Stimulated activated CD4-positive, alpha-beta T cell treated with anti-CD3 and anti-CD28 coated beads, Interleukin-1b, Interleukin-23, amount 100 ng/mL, for 48 hours (primary cell): ENCODE measurements around the gene RBM42.

Source experiments
- DNase-seq: peaks from one replicate; pipeline ENCODE4 v3.0.0-alpha.2; 2020

Gene RBM42

DNA sequence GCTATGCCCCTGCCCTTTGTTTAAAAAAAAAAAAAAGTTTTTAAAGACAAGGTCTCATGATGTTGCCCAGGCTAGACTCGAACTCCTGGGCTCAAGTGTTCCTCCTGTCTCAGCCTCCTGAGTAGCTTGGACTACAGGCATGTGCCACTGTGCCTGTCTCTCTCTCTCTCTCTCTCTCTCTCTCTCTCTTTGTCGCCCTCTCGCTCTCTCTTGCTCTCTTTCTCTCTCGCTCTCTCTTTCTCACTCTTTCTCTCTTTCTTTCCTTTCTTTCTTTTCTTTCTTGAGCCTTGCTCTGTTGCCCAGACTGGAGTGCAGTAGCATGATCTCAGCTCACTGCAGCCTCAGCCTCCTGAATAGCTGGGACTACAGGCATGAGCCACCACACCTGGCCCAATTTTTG is 26.8 kb downstream of the RBM42 start:
- no peak for DNase-seq

DNA sequence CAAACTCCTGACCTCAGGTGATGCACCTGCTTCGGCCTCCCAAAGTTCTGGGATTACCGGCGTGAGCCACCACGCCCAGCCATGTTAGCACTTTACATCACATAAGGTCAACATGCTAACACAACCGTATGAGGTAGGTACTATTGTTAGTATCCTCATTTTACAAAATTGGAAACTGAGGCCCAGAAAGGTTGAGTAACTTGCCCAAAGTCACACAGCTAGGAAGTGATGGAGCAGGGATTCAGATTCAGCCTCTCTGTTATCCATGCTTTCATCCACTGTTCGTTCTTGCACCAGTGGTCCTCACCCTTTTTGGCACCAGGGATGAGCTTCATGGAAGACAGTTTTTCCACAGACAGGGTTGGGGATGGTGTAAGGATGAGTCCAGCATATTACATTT is 27.9 kb downstream of the RBM42 start:
- DNase-seq: no peak

DNA sequence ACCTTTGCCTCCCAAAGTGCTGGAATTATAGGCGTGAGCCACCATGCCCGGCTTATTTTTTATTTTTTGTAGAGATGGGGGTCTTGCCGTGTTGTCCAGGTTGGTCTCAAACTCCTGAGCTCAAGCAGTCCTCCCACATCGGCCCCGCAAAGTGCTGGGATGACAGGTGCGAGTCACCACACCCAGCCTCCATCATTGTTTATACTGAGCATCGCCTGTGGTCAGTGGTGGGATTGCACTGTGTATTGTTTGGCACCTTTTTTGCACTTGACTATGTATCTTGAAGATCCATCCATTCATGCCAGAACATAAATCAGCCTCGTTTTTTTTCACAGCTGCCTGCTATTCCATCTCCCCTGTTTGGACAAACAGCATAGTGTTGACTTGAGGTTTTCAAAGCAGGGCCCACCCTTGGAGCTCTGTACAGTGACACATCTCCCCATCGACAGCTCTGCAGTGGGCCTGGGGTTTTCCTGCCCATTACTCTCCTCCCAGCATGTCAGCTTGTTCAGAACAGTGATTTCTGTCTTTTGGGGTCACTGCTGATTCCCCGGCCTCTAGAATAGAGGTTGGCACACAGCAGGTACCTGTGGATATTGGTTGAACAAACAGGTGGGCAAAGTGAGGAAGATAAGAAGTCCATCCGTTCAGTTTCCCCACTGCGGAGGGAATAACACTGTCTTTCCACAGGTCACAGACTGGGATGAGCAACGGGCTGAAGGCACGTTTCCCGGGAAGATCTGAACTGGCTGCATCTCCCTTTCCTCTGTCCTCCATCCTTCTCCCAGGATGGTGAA is 29.3 kb downstream of the RBM42 start:
- no peak for DNase-seq

DNA sequence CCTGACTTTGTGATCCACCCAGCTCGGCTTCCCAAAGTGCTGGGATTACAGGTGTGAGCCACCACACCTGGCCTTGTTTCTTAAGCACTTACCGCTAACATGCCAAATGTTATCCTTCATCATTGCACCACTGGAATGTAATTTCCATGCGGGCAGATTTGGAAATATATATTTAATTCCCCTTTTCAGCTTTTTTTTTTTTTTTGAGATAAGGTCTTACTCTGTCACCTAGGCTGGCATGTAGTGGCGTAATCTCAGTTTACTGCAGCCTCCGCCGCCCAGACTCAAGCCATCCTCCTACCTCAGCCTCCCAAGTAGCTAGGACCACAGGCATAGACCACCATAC is 33.1 kb downstream of the RBM42 start:
- no peak for DNase-seq

DNA sequence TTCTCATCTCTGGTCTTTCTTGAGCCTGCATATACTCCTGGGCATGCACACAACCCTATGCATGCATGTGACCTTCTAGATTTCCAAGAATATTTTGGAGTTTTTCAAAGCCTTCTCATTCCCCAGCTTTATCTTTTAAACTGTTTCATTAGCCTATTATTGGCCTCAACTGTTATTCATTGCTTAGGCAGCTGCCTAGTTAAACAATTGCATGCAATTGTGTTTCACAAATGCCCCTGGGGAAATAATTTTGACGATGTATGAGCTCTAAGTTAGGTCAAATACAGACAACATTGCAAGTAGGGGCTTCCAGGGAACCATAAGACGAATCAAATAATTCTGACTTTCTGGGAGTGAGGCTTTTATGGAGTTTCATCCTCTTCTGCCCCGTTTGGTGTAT is 35.1 kb downstream of the RBM42 start:
- DNase-seq: no peak

DNA sequence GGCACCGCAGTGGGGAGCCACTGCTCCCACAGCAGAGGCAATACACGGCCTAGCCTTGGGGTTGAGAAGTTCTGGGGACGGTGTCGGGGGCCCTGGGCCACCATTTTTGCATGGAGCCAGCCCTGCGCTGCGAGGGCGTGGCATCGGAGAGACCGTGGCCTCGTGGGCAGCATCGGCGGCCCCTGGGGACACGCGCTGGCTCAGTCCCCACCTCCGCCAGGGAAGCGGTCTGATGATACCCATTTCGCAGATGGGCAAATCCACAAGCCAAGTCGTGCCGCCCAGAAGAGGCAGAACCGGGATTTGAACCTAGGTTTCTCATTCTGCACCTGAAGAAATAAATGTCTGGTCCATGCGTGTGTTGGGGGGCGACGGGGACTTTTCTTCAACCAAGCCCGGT is 36.3 kb downstream of the RBM42 start:
- no peak for DNase-seq

DNA sequence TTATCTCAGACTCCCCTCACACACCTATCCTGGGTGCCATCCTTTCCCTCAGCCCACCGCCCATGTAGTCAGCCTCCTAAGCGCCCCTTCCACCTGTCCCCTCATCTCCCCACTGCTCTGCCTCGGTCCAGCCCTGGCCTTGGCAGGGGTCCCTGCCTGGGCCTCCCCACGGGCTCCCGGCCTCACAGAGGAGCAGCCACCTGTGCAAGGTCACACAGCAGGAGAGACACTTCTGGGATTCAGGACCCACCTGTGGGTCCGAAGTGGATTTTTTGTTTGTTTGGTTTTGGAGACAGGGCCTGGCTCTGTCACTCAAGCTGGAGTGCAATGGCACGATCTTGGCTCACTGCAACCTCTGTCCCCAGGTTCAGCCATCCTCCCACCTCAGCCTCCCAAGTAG is 36.8 kb downstream of the RBM42 start:
- no peak for DNase-seq

DNA sequence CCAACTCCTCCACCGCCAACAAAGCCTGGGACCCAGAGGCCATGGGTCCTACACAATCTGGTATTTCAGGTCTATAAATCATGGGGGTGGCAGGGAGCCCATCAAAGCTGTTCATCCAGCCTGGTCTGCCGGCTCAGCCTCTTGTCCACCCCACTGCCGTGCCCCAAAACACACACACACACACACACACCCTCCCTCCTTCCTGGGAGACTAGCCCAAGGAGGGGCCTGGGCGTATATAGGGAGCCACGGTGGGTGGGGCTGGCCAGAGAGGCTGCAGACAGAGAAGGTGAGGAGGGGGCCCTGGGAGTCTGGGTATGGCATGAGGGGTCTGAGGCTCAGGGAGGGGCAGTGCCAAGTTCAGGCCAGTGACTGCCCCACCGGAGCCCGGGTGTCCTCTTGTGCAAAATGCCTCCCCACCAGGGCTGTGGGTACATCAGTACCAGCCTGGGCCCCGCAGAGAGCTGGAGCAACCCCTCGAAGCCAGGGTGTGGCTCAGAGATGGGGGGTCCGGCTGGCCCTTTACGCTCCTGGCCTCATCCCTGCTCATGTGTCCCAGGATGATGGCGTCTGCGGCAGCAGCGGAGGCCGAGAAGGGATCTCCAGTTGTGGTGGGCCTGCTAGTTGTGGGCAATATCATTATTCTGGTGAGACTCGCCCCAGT is 37.5 kb downstream of the RBM42 start, which contains the start of gene UPK1A:
Gene UPK1A, plus strand, starts transcription at position 267 of the 663 bp plus-strand sequence. Its CDS starts 296 bp downstream, at position 563.
- DNase-seq: no peak

DNA sequence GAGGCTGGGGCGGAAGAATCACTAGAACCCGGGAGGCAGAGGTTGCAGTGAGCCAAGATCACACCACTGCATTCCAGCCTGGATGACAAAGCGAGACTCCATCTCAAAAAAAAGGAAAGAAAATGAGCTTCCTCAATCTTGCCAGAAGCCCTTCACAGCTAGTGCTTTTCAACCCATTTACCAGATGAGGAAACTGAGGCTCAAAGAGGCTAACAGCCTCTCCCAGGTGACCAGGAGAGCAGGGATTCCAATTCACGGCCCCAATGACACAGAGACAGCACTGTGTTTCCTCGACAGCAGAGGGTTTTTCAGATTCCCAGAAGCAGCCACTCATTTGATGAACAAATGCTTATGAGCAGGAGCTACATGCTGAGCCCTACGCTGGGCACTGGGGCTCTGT is 40.7 kb downstream of the RBM42 start:
- no peak for DNase-seq

DNA sequence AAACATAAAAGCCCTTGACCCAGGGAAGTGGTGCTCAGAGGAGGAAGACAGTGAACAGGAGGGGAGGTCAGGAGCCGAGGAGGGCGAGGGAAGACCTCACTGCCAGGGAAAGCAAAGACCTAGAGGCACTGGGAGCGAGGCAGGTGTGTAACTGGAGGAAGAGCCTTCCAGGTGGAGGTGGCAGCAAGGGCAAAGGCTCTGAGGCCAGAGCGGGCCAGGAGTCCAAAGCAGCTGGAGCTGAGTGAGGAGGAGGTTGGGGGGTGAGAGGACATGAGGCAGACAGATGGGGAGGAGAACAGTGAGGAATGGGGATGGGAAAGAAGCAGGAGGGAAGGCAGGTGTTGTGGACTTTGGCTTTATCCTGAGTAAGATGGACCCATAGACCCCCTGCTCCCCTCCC is 41.1 kb downstream of the RBM42 start:
- DNase-seq: no peak

DNA sequence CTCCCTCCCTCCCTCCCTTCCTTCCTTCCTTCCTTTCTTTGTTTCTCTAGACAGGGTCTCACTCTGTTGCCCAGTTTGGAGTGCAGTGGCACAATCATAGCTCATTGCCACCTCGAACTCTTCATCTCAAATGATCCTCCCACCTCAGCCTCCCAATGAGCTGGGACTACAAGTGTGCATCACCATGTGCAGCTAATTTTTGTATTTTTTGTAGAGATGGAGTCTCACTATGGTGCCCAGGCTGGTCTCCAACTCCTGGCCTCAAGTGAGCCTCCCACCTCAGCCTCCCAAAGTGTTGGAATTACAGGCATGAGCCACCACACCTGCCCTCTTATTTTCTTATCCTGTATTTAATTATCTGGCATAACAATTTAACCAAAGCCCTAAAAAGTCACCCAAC is 41.9 kb downstream of the RBM42 start:
- no peak for DNase-seq

DNA sequence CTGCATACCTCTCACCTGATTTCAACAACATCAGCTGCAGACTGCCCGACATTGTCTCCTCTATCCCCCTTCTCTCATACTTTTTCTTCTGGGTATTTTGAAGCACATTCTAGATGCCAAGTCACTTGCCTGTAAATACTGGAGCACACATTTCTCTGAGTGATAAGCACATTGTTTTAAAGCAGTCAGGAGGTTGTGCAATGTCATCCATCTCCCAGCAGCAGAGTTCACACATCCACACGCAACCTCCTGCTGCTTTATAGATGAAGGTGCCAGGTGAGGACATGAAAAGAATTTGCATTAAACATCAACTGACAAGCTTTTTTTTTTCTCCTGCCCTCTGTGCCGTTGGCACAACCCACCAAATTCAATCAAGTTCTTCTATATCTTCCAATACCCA is 43.0 kb downstream of the RBM42 start:
- DNase-seq: no peak

DNA sequence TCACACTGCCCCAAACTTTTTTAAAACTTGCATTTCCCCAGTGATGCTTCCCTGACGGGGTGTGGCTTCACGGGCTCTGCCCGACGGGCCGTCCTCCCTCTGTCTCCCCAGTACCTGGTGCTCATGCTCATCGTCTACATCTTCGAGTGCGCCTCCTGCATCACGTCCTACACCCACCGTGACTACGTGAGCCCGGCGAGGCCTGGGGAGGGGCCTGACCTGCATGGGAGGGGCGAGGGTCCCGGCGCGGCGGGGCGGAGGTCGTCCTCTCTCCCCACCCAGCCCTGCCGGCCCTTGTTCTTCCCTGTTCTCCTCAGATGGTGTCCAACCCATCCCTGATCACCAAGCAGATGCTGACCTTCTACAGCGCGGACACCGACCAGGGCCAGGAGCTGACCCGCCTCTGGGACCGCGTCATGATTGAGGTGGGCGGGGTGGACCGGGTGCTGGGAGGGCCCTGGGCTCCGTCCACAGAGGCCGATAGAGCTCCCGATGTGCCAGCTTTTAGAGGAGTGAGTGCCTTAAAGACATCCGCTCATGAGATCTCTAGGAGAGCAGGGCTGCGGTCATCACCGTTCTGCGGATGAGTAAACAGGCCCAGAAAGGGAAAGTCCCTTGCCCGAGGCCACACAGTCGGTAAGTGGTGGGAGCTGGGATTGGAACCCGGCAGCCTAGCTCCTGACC is 44.4 kb downstream of the RBM42 start:
- peak; percentile 68 for DNase-seq

DNA sequence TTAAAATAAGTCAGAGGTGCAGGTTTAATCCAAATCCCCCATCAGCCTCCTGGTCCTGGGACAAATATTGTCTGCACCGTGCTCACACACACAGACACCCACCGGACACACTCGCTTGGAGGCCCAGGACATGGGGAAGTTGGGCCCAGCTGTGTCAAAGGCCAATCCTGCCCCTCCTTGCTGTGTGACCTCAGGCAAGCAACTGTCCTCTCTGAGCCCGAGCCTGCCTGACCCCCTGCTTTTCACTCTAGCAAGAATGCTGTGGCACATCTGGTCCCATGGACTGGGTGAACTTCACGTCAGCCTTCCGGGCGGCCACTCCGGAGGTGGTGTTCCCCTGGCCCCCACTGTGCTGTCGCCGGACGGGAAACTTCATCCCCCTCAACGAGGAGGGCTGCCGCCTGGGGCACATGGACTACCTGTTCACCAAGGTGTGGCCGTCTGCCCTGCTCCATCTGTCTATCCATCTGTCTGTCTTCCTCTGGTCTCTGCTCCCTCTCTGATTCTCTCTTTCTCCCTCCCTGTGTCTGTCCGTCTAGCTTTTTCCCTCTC is 46.8 kb downstream of the RBM42 start:
- no peak for DNase-seq
